ENCODE data around the gene DEPDC5.

DNA sequence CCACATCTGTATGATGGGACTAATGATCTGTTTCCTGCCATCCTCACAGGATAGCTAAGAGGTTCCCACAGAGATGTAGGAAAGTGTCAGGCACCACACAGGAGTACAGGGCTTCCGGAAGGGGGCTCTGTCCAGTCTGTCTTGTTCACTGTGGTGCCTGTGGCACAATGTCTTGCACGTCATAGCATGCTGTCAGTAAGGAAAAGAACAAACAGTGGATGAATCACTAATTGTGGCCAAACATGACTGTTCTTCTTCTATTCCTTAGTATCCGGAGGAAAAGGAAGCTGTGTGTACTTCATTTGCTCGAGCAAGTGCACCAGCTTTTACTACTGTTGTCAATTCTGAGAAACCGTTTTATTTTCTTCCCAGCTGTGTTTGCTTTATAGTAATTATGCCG lies 117.1 kb downstream of the DEPDC5 start:
- TF ChIP-seq EZH2 (IDR thresholded peaks at IDR 0.05; ENCODE audit: insufficient read depth, poor library complexity, severe bottlenecking) (no peak), EZH2phosphoT487 (IDR thresholded peaks at IDR 0.05; ENCODE audit: insufficient read depth, low read depth) (no peak)

All from GM23248 (cell line).